ENCODE results near the gene CFAP58. TPM values are rescaled to one million over a fixed set of nuclear protein-coding genes. Genes with fewer than 3 reads are reported as not detected.

Gene CFAP58
- total and polyA plus RNA-seq, 2 of the 13 experiments (the other 11 are each of a cell fraction or from before 2014, with no cell fraction given): 0.03 TPM; not detected in 1

DNA sequence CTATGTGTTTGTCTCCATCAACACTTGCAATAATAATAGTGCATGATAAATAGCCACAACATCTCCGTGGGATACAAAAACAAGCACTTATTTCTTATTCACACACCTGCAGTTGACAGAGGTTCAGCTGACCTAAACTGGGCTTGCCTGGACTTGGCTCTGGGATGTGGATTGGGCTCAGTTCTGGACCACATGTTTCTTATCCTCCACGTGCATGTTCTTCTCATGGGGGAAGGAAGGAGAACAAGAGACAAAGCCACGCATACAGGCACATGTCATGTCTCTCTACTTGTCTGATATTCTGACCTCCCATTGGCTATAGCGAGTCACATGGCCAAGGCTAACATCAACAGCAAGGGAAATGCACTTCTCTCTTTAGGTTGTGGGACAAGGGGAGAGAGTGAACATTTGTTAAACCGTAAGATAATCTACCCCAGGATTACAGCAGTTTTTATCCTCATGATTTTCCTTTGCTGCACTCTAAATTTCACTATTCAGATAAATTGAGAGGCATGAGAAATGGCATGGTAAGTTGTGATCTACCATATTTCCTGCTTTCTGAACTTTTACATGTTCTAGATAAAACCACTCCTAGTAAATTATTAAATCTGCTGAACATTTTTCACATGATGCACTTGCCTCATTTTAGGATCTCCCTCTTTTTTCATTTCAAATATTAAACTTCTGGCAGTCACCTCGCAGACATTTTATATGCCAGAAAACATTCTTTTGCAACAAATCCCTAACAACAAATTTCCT lies 33.7 kb downstream of the CFAP58 start:
- ChIA-PET POLR2A (no interaction called here), CTCF (ENCODE audit: low intra/inter-chr PET ratio, low total read pairs) (no interaction called here)
- no peaks in the 10 kb centered on the region for H3K9me3 ChIP-seq (ENCODE audit: low read length)
- 0 out of 5 replicates have a peak, but pooled peaks cover 0 to 6% of the 10 kb centered on the region in 2 experiments for H3K27me3 ChIP-seq (ENCODE audit: control insufficient read depth in 1 of 2, insufficient read depth in 2 of 2, low read length in 2 of 2)
- no peak for DNase-seq (ENCODE audit: low spot score)
- ATAC-seq: no peak
- no peaks in the 10 kb centered on the region for H3K36me3 ChIP-seq (replicated peaks in 1 of 2; ENCODE audit: control insufficient read depth in 1 of 2, insufficient read depth in 2 of 2, low read length in 2 of 2)
- no peak overlapping the region for H3K4me3 ChIP-seq (replicated peaks in 1 of 3; ENCODE audit: insufficient read depth in 1 of 3, low read depth in 2 of 3, low read length in 3 of 3)
- in situ Hi-C loops (cut with HindIII; ENCODE audit: extremely low pct_ligation_motif_present, low pct_unique_long_range_greater_than_20kb): no loop called here
- no peak for TF ChIP-seq ZNF225 (CRISPR knock-in tag; IDR thresholded peaks at IDR 0.05)
- no peak for TF ChIP-seq ZNF143 (CRISPR knock-in tag; IDR thresholded peaks at IDR 0.05)
- peak; percentile 45; the same call in 1 of the 2 replicates for TF ChIP-seq NFYC (CRISPR knock-in tag; IDR thresholded peaks at IDR 0.05)
- TF ChIP-seq, protein P1, sequence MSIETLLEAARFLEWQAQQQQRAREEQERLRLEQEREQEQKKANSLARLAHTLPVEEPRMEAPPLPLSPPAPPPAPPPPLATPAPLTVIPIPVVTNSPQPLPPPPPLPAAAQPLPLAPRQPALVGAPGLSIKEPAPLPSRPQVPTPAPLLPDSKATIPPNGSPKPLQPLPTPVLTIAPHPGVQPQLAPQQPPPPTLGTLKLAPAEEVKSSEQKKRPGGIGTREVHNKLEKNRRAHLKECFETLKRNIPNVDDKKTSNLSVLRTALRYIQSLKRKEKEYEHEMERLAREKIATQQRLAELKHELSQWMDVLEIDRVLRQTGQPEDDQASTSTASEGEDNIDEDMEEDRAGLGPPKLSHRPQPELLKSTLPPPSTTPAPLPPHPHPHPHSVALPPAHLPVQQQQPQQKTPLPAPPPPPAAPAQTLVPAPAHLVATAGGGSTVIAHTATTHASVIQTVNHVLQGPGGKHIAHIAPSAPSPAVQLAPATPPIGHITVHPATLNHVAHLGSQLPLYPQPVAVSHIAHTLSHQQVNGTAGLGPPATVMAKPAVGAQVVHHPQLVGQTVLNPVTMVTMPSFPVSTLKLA (IDR thresholded peaks at IDR 0.05): peak; percentile 62; the same call in 1 of the 2 replicates
- no peak overlapping the region for H3K27ac ChIP-seq (ENCODE audit: extremely low read length, insufficient read depth, low read length)
- FAIRE-seq: no peak
- H3K79me2 ChIP-seq (ENCODE audit: insufficient read depth, low read length): no peaks in the 10 kb centered on the region
- no peak overlapping the region for H2AFZ ChIP-seq (ENCODE audit: low read length)
- no TSS peak for BruUV-seq (replicated peaks)
- H3K9ac ChIP-seq (ENCODE audit: insufficient read depth, low read depth, low read length): no peak overlapping the region
- no peak overlapping the region for H3K4me2 ChIP-seq (ENCODE audit: low read depth, low read length)
- no peaks in the 10 kb centered on the region for H4K20me1 ChIP-seq (ENCODE audit: insufficient read depth, low read length)
- intact Hi-C loops (cut with micrococcal nuclease; ENCODE audit: unreplicated experiment): no loop called here
- no peaks in the 10 kb centered on the region for H3K4me1 ChIP-seq (ENCODE audit: insufficient read depth, low read length)
- 0% methylated on average over 6 of the region's 6 CpGs for WGBS (ENCODE audit: low lambda C conversion rate)

DNA sequence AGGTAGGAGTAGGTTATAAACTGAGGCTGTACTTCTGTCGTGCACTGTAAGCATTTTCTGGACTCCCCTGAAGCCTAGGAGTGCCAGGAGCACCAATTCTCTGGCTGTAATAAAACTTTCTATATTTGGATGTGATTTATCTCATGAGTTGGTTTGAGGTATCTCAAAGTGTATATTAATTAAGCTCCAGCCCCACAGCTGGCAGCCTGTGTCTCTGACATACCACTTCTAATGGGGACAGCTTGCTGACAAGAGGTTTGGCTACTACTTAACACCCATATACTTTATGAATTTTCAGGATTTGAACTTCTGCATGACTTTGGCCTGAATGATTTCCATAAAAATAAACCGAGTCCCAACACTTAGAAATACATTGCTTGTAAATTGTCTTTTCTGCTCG lies 35.2 kb downstream of the CFAP58 start:
- H3K4me3 ChIP-seq (replicated peaks in 1 of 3; ENCODE audit: insufficient read depth in 1 of 3, low read depth in 2 of 3, low read length in 3 of 3): no peak overlapping the region
- H3K4me1 ChIP-seq (ENCODE audit: insufficient read depth, low read length): no peaks in the 10 kb centered on the region
- ATAC-seq (no peak), FAIRE-seq (no peak), DNase-seq (ENCODE audit: low spot score) (no peak)
- H4K20me1 ChIP-seq (ENCODE audit: insufficient read depth, low read length): no peaks in the 10 kb centered on the region
- intact Hi-C loops (cut with micrococcal nuclease; ENCODE audit: unreplicated experiment) (no loop called here), in situ Hi-C loops (cut with HindIII; ENCODE audit: extremely low pct_ligation_motif_present, low pct_unique_long_range_greater_than_20kb) (no loop called here)
- no peak overlapping the region for H2AFZ ChIP-seq (ENCODE audit: low read length)
- H3K36me3 ChIP-seq (replicated peaks in 1 of 2; ENCODE audit: control insufficient read depth in 1 of 2, insufficient read depth in 2 of 2, low read length in 2 of 2): no peaks in the 10 kb centered on the region
- no peaks in the 10 kb centered on the region for H3K27me3 ChIP-seq (ENCODE audit: control insufficient read depth in 1 of 2, insufficient read depth in 2 of 2, low read length in 2 of 2)
- H3K4me2 ChIP-seq (ENCODE audit: low read depth, low read length): no peak overlapping the region
- no peak overlapping the region for H3K9ac ChIP-seq (ENCODE audit: insufficient read depth, low read depth, low read length)
- H3K27ac ChIP-seq (ENCODE audit: extremely low read length, insufficient read depth, low read length): no peak overlapping the region
- no peaks in the 10 kb centered on the region for H3K9me3 ChIP-seq (ENCODE audit: low read length)
- POLR2A ChIA-PET: no interaction called here
- WGBS (ENCODE audit: low lambda C conversion rate): 0% methylated on average over 3 of the region's 3 CpGs
- BruUV-seq (replicated peaks): no TSS peak
- H3K79me2 ChIP-seq (ENCODE audit: insufficient read depth, low read length): no peaks in the 10 kb centered on the region
- CTCF ChIA-PET (ENCODE audit: low intra/inter-chr PET ratio, low total read pairs): no interaction called here
- TF ChIP-seq REPIN1 (CRISPR knock-in tag; IDR thresholded peaks at IDR 0.05; ENCODE audit: borderline replicate concordance, low read depth): no peak
- TF ChIP-seq, protein P2, sequence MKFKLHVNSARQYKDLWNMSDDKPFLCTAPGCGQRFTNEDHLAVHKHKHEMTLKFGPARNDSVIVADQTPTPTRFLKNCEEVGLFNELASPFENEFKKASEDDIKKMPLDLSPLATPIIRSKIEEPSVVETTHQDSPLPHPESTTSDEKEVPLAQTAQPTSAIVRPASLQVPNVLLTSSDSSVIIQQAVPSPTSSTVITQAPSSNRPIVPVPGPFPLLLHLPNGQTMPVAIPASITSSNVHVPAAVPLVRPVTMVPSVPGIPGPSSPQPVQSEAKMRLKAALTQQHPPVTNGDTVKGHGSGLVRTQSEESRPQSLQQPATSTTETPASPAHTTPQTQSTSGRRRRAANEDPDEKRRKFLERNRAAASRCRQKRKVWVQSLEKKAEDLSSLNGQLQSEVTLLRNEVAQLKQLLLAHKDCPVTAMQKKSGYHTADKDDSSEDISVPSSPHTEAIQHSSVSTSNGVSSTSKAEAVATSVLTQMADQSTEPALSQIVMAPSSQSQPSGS (CRISPR knock-in tag; IDR thresholded peaks at IDR 0.05): no peak
- no peak for TF ChIP-seq ATRX (CRISPR knock-in tag; IDR thresholded peaks at IDR 0.05; ENCODE audit: borderline replicate concordance)
- TF ChIP-seq GFI1 (CRISPR knock-in tag; IDR thresholded peaks at IDR 0.05; ENCODE audit: borderline replicate concordance): no peak
- TF ChIP-seq POLR2AphosphoS5 (IDR thresholded peaks at IDR 0.05; ENCODE audit: low read depth, low read length): no peak
- no peak for TF ChIP-seq ZNF33B (CRISPR knock-in tag; IDR thresholded peaks at IDR 0.05)
- TF ChIP-seq TBP (CRISPR knock-in tag; IDR thresholded peaks at IDR 0.05): no peak
- no peak for TF ChIP-seq ZBTB1 (CRISPR knock-in tag; IDR thresholded peaks at IDR 0.05; ENCODE audit: borderline replicate concordance)
- TF ChIP-seq NCOR1 (IDR thresholded peaks at IDR 0.05; ENCODE audit: borderline replicate concordance, low read length): no peak
- TF ChIP-seq, protein P3, sequence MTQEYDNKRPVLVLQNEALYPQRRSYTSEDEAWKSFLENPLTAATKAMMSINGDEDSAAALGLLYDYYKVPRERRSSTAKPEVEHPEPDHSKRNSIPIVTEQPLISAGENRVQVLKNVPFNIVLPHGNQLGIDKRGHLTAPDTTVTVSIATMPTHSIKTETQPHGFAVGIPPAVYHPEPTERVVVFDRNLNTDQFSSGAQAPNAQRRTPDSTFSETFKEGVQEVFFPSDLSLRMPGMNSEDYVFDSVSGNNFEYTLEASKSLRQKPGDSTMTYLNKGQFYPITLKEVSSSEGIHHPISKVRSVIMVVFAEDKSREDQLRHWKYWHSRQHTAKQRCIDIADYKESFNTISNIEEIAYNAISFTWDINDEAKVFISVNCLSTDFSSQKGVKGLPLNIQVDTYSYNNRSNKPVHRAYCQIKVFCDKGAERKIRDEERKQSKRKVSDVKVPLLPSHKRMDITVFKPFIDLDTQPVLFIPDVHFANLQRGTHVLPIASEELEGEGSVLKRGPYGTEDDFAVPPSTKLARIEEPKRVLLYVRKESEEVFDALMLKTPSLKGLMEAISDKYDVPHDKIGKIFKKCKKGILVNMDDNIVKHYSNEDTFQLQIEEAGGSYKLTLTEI (CRISPR knock-in tag; conservative IDR thresholded peaks at IDR 0.05): no peak
- no peak for TF ChIP-seq ZNF780A (CRISPR knock-in tag; IDR thresholded peaks at IDR 0.05)
